ENCODE measurements around the gene EPS8.

DNA sequence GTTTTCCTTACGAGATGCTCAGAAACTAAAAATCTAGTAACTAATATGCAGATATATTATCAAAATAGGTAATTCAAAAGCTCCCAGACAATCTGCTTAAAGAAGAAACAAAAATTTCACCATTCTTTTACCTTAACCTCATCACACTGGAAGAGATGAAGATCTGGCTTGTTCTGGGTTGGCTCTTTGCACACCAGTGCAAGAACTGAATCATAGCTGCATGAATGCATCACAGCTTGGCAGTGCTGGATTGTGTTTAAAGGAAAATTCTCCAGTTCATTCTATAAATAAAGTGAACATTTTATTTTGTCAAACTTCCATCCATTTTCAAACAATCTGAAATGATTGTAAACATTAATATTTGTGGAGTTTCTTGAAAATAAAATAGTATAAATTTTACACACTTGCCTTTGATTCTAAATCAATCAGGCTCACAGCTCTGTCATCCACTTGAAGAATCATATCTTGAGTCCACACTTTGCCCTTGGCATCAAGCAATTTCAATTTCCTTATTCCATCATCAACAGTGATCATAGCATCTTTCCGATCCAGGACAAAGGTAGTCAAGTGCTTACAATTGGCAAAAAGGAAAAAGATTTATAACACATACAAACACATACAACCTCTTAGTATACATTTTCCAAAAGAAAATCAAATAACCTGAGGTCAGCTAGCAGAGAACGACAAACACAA lies 119.8 kb downstream of the EPS8 start:
- no peak for TF ChIP-seq EZH2 (IDR thresholded peaks at IDR 0.05; ENCODE audit: low read depth)
- TF ChIP-seq, protein P1, sequence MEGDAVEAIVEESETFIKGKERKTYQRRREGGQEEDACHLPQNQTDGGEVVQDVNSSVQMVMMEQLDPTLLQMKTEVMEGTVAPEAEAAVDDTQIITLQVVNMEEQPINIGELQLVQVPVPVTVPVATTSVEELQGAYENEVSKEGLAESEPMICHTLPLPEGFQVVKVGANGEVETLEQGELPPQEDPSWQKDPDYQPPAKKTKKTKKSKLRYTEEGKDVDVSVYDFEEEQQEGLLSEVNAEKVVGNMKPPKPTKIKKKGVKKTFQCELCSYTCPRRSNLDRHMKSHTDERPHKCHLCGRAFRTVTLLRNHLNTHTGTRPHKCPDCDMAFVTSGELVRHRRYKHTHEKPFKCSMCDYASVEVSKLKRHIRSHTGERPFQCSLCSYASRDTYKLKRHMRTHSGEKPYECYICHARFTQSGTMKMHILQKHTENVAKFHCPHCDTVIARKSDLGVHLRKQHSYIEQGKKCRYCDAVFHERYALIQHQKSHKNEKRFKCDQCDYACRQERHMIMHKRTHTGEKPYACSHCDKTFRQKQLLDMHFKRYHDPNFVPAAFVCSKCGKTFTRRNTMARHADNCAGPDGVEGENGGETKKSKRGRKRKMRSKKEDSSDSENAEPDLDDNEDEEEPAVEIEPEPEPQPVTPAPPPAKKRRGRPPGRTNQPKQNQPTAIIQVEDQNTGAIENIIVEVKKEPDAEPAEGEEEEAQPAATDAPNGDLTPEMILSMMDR (conservative IDR thresholded peaks at IDR 0.05), result no peak

All from PC-9 (cell line).